Measurements from ENCODE around the gene PSORS1C1.

The PSORS1C1 gene

DNA sequence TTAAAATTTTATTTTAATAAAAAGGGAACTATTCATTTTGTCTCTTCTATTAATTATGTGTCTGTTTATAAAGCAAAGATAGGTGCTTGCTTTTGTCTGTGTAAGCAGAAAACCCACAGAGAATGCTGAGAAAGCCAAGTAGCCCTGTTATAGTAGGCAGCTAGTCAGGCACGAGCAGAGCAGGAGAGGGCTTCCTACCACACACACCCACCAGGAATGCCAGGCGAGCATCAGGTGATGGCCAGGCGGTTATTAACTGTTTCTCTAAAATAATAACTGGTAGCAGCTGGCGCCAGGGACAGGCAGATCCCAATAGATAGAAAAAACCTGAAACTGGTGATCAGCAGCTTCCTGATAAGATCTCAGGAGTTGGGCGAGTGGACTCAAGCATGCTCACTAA, 17.9 kb upstream of the PSORS1C1 start:
- DNase-seq: no peak

DNA sequence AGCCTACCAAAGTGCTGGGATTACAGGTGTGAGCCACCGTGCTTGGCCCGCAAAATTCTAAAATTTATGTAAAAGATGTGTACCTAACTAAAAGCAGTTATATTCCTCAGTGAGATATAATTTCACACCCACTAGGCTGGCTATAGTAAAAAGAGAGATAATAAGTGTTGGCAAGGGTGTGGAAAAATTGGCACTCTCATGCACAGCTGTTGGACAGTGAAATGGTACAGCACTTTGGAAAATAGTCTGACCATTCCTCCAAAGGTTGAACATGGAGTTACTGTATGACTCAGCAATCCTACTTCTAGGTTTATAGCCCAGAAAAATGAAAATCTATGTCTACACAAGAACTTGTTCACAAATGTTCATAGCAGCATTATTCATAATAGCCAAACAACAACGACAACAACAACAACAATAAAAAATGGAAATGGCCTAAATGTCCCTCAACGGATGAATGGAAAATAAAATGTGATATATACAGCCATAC, 16.1 kb upstream of the PSORS1C1 start:
- DNase-seq: no peak

DNA sequence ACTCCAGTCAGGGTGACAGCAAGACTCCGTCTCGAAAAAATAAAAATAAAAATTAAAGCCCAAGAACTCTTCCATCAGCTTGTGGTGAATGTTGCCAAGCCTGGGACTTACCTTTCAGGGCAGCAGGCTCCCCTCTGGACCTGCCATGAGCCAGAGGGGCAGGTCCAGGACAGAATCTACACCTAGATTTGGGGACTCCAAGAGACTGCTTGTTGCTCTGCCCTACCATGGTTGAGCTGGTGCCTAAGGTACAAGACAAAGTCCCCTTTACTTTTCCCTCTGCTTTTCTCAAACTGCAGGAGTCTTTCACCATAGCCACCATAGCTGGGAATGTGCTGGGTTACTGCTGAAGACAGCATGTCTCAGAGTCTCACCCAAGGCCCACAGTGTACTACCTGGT, 11.5 kb upstream of the PSORS1C1 start:
- DNase-seq: no peak

DNA sequence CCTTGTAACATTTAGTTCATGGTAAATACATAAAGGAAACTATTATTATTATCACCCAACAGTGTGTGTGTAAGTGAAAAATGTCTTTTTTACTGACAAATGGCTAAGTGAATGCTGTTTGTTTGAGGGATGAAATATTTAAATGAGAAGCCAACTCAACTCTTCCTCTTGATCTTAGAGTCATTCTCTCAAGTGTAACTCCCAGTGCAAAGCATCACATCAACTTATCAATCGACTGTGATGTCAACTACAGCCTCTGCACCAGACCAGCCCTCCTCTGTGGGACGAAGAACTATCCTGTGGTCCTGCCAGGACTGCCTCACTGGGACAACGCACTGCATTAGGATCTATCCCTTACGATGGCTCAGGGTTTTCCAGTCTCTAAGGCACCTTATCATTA, 7.5 kb upstream of the PSORS1C1 start:
- no peak for DNase-seq

DNA sequence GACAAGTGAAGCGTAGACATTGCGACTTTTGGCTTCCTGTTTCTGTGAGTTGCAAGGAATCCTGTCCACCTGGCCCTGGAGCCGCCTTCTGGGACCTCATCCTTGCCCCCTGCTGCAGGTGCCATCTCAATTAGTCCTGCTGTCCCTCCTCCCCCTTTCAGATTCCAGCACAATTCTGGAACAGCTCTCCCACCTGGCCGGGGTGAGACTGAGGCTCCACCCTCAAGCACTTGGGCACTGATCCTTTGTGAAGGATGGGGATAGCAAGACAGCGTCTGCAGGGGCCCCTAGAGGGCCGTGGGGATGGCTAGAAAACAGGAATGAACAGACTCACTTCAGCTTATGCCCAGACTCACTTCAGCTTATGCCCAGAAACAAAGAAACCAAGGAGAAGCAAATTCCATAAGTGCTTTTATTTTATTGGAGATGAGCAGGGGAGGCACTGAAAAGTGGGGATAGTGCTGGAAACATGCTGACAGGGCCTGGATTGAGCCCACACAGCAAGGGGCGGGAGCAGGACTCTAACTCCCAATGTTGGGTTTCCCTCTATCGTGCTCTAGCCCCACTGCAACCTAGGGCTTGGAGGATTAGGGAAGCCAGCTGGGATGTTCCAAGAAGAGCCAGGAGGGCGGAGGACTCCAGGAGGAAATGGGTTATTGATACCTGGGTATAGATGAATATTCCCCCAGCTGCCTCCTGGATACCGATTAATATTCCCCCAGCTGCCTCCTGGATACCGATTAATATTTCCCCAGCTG, 3.6 kb upstream of the PSORS1C1 start:
- DNase-seq: no peak

DNA sequence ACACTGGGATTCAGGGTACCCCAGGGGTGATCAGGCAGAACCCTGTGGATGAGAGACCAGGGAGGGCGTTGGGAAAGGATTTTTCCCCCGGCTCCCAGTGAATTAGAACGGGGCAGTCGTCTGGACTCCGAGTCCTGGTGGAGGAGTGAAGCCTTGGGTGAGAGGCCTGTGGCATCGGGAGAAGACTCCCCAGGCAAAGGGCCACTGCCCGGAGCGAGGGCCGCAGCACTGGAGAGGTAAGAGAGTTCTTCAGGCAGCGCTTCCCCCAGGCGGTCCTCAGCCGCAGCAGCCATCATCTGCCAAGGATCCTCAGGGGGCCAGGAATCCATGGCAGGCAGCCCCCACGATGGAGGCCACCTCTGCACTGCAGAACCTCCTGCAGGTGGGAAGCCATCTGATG, 2.9 kb upstream of the PSORS1C1 start:
- DNase-seq: no peak

DNA sequence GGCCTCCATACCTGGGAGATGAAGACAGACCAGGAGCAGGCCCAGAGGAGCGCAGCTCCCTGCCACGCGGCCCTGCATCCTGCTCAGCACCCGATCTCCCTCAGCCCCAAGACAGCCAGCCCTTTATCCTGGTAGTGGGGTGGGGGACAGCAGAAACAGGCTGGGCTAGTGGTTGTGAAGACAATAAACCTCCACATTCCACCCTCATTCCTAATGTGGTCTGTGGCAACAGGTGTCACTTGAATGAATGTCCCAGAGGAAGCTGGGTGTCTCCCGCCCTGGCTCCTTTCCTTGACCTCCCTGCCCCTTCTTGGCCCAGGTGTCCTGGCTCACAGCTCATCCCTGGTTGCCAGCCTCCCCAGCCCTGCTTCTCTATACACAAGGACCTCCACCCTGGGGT, 2.1 kb upstream of the PSORS1C1 start, which contains the start of gene C6orf15:
TSS of gene C6orf15 (minus strand) at position 98 of the 400 bp plus-strand sequence. CDS start at position 78, 20 bp downstream.
- no peak for DNase-seq

DNA sequence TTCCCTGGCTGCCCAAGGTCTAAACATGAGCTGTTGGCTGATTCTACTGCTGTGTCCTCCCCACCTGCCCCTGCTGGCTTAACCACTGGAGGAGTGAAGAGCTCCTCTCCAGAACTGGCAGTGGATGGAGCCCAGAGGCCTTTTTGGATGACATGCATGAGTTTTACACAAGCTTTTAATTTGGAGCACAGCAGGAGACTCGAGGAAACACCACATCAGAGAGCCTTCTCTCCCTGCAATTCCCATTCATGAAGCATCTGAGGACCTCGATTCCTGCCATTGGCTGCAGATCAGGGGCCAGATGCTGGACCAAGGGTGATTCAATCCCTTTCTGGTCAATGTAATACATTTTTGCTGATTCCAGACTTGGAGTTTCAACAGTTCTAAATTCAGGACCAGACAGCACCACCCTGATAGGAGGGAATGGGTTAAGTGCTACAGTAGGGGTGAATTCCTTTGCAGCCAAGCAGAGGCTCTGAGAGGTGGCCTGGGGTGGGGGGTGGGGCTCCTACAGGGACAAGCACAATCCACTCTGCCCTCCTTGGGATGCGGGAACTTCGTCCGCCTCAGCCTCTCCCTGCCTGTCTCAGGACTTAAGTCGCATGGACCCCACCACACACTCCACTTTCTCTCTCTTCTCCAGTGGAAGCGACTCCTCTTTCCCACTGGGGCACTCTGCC, 599 bp upstream of the PSORS1C1 start:
- DNase-seq: no peak

DNA sequence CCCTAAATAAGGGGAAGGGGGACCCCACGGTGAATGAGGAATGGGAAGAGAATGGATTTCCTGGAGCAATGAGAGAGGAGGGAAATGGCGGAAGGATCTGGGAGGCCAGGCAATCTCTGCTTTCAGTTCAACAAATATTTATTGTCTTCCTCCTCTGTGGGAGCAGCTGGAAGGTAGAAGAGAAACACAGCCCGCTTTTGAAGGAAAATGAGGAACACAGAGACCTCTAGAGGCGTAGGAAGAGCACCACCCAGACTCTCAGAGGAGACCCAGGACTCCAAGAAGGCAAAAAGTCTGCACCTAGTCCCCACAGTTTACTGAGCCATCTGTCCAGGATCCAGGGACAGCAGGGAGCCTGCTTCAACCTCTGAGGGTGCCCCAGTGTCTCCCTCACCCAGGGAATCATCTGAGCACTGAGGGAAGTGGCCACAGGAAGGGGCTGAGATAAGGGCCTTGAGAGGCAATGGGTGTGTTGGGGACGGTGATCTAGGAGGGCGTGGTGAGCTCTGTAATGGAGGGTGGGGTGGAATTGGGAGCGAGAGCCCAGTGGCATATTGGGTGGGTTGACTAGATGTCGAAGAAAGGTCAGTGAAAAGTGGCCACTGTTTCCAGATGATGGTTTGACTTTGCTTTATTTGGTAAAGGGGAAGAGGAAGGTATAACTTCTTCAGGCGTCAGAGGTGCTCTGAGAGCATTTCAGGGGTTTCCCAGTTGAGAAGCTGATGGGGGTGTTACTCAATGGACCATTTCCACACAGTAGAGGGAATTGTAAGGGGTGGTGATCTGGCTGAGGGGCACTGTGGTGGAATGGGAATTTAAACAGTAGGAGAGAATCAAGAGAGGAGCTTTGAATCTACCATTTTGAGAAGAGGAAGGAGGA, 610 bp downstream of the PSORS1C1 start:
- no peak for DNase-seq

DNA sequence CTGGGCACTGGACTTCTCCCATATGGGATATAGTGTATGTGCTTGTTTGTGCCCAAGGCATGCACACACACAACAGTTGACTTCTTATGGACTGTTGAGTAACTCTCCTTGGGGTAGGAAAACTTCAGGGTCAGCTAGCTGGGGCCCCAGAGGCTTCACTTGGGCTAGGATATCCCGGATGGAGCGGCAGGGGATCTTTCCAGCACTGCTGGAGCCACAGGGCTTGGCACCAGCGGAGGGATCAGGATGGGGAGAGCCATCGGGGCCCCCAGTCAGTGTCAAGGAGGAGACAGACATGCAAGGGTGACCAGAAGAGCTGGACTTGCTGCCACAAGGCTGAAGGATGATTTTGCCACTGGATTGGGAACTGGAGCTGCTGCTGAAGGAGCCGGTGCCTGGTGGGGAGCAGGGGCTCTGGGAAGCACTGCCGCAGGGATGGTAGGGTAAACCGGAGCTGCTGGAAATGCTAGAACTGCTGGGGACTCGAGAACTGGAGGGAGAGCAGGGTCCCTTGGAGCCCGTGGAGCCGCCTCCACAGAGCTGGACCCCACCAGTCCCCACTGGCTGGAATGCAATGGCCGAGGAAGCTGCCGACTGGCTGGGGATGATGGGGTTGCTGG, 1.5 kb downstream of the PSORS1C1 start:
- no peak for DNase-seq

DNA sequence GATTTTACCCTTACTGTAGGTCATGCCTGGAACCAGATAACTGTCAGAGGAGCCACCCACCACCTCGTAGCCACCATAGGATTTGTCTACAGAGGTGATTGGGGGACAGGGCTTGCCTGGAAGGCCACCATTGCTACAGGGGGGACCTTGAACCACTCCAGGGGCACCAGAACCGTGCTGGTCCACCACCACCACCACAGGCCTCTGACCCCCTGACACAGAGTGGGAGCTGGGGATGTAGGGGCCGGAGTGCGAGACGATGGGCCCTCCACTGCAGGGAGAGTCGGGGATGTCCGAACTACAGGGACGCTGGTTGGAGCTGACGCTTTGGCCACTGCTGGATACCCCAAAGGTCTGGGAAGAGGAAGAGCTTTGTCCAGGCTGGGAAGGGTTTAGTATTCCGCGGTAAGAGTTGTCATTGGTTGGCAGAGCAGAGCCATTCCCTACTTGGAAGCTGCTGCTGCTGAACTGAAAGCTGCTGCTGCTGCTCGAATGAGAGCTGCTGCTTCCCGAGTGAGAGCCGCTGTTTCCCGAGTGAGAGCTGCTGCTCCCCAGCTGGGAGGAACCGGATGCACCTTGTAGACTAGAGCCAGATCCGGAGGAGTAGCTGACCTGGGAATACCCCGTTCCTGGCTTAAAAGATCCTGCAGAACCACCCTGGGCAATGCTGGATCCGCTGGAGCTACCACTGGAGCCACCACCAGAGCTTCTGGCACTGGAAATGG, 2.2 kb downstream of the PSORS1C1 start:
- no peak for DNase-seq

DNA sequence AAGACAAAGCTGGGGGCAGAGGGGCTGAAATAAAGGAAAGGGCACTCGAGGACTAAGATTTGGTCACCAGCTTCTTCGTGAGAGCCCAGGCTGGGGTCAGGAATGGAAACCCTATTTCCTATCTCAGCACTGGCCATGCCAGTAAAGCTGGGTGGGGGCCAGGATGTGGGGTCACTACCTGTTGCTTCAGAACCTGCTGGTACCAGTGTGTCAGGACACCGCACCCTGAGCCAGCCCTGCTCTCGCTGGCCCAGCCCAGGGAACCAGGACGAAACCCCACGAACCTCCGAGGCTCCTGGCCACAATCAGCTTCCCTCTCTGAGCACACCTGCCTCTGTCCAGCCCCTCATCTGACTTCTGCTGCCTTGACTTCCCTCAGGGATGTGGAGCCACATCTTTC, 3.6 kb downstream of the PSORS1C1 start:
- no peak for DNase-seq

DNA sequence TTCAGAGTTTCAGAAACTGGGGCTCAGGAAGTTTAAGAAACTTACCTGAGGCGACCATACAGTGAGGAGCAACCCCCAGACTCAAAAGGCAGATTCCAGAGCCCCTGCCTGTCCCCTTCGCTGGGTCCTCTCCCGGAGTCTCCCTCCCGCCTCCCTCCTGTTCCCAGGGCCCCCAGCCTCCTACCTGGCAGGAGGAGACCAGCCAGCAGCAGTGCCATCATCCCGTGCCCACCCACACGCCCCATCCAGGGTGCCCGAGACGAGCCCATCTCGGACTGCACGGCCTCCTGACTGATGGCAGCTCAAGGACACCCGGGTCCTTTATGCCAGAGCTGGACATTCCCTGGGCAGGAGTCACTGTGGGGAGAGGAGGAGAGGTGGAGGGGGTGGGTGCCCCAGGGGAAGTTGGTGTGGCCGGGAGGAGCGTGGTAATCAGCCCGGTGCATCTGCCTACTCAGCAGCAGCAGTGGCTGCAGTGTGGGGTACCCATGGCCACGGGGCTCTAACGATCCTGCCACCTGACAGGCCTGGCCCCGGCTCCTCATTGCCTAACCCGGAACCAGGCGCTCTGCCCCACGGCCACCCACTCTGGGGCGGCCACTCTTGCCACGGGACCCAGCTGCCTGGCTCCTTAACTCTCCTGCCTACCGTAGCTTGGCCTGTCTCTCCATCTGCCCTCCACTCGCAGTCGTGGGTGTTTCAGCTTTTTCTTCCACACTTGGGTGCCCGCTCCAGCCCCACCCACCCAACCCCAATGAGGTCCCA, 5.7 kb downstream of the PSORS1C1 start, which contains the start of gene CDSN:
TSS of gene CDSN (minus strand) at position 296 of the 765 bp plus-strand sequence. CDS start at position 269, 27 bp downstream.
- DNase-seq: no peak

DNA sequence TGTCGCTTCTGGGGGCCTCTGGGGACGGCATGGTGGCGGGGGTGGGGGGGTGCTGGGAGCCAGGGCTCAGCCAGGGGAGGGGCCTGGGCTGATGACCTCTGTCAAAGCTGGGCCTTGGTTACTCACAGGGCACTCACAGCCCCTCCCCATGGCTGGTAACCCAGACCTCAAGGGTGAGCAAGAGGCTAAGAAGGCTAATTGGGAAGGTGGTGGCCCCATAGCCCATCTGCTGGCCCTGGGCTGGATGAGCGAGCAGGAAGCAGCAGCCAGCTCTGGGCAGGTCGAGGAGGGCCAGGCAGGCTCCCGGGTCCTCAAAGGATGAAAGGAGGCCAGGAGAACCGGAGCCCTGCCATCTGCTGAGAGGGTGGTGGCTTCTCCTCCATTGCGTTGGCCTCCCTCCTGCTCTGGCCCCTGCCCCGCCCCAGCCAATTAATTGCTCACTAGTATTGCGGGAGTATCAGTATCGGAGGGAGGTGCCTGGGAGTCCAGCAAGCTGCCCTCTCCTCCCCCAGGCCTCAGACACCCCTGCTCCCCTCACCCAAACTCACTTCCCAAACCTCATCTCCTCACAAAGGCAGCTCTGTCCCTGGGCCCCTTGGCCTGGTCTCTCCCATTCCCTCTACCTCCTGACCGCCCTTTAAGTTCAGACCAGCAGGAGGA, 6.7 kb downstream of the PSORS1C1 start:
- DNase-seq: no peak

DNA sequence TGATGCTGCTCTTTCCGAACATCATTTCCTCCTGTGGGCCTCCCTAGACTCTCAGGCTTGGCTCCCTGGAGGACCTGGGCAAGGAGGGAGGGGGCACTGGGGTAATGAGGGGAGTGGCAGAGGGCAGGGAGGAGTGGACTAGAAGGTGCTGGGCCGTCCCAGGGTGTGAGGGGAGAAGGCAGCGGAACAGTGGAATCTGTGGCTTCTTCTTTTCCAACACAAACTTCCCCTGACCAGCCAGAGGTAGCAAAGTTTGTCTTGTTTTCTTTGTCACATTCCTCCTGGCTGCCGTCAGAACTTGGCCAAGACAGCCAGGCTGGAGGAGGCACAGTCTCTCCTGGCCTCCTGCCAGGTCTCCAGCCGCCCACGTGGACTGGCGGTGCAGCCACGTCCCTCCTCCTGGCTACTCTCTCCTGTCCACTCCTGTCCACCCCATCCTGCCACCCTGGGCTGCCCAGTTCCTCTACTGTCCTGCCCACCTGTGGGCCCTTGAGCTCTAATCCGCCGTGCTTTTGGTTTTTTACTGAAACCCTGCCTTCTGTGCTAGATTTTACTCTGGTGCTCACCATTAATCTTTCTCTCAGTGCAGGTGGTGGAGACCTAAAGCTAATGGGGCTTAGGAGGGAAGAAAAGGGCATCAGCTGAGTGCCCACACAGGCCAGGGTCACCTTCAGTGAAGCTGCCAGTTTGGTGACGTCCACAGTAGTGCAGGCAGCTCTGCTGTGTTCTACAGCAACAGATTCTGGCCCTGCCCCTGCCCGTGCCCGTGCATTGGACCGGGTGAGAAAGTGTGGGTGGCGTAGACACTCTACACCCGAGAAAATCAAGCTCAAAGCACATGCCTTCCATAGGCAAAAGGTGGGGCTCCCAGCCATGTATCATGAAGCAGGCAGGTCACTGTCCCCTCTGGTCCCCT, 8.4 kb downstream of the PSORS1C1 start:
- DNase-seq: no peak

DNA sequence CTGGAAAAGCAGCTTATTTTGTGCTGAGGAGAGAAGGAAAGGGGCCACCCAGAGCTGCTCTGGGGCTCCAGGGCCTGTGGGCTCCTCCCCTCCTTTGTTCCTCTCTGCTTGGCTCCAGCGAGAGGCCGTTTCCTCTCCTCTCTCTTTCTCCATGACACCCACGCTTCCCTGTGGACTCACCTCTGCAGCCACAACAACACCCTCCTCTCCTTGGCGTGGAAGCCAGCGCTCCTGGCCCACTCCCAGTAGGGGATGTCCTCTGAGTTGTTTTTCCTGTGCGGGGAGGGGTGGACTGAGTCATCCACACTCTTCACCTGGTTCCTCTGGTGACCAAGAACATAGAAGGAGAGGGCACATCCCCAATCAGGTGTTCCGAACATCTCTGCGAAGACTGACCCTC, 10.6 kb downstream of the PSORS1C1 start:
- no peak for DNase-seq

DNA sequence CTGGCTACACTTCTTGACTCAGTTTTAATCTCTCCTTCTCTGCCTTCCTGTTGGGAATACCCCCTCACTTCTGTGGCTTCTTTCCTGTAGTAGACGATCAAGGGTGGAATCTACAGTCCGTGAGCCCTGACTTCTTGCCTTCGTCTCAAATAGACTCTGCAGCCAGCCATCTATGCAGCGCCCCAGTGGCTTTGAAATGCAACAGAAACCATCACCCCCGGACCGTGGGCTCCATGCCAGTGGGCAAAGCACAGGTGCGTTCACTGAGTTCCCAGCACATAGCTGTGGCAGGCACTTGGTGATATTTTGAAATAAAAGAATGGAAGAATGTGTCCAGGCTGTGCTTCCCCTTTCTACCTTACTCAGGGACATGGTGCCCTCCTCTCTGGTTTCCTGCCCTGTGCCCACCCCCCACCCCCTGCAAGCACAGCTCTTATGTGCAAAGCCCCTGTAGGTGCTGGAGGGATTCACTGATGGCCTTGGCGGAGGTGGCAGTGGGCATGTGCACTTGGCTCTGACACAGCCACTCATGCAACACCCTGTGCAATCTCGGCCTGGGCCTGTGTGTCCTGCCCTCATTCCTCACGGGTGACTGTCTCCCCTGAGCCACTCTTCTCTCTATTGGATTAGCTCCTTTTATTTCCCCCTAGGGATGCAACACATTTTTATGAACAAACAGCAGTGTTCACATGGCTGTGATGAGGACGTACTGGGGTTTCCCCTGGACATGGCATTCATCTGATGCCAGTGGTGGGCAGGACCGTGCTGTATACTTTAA, 11.2 kb downstream of the PSORS1C1 start:
- no peak for DNase-seq

DNA sequence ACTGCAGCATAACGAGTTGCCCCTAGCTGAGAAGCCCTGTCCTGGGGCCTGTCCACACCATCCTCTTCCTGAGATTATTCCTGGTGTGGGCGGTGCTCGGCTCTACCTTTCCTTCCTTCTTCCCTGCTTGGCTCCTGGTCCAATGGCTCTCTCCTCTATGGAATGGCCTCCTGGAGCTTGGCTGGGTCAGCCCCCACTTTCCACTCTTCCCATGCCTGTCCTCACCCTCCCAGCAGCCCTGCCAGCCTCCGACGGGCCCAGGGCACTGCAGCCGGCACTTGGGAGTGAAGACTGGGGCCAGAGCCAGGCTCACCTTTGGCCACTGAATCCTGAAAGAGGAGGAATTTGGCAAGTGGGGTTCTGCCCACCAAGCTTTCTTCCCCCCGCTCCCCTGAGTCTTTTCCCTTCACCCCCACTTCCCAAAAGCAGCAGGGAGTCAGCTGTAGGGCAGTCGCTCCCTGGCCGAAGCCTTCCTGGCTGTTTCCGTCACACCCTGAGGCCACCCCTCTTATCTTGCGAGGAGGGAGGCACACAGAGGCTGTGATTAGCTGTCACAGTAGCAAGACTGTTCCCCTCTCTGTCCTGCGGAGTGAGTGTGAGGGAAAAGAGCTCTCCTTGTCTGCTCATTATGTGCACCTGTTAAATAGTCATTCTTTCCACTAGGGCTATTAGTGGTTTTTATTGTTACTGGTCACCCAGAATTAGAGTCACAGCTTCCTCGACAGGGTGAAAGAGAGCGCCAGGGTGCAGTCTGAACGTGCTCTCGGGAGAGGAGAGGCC, 12.0 kb downstream of the PSORS1C1 start:
- no peak for DNase-seq

Data from activated naive CD4-positive, alpha-beta T cell treated with anti-CD3 and anti-CD28 coated beads, Interleukin-2, amount 50 U/mL, for 16 hours (primary cell).